Fibroblast of mammary gland (primary cell): ENCODE data around the gene LSR.

Experiments
- DNase-seq: peaks from one replicate; pipeline ENCODE4 v3.0.0-alpha.2; 2010; ENCODE audit warnings: low read depth
- H3K4me3 ChIP-seq: 2 replicates; pipeline ENCODE4 v1.5.1; 2011; ENCODE audit warnings: low read depth, mild to moderate bottlenecking, low read length, moderate library complexity; ENCODE audit not compliant: control insufficient read depth
- TF ChIP-seq, protein P1 (sequence below): conservative IDR thresholded peaks from 2 replicates; pipeline ENCODE4 v1.5.1; 2011; ENCODE audit warnings: low read depth, low read length, inconsistent platforms; ENCODE audit not compliant: control insufficient read depth, insufficient read depth

Gene LSR

DNA sequence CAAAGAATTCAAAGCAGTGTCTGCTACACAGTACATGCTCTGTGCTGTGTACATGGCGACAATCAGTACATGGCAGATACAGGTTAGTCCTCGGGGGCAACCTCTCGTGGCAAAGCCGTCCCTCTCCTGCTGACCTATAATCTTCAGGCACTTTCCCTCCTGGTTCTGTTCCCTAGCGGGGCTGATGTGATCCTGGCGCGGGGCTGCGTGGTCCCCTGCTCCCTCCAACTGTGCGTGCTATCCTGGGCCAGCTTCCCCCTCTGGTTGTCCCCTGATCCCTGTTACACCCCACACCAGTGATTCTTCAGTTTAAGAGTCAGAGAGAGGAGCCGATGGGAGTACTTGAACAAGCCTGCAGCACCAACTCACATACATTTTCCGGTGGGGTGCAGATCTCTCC lies 55.2 kb downstream of the LSR start:
- TF ChIP-seq, protein P1, sequence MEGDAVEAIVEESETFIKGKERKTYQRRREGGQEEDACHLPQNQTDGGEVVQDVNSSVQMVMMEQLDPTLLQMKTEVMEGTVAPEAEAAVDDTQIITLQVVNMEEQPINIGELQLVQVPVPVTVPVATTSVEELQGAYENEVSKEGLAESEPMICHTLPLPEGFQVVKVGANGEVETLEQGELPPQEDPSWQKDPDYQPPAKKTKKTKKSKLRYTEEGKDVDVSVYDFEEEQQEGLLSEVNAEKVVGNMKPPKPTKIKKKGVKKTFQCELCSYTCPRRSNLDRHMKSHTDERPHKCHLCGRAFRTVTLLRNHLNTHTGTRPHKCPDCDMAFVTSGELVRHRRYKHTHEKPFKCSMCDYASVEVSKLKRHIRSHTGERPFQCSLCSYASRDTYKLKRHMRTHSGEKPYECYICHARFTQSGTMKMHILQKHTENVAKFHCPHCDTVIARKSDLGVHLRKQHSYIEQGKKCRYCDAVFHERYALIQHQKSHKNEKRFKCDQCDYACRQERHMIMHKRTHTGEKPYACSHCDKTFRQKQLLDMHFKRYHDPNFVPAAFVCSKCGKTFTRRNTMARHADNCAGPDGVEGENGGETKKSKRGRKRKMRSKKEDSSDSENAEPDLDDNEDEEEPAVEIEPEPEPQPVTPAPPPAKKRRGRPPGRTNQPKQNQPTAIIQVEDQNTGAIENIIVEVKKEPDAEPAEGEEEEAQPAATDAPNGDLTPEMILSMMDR: no peak
- no peak for DNase-seq
- no peak overlapping the region for H3K4me3 ChIP-seq

DNA sequence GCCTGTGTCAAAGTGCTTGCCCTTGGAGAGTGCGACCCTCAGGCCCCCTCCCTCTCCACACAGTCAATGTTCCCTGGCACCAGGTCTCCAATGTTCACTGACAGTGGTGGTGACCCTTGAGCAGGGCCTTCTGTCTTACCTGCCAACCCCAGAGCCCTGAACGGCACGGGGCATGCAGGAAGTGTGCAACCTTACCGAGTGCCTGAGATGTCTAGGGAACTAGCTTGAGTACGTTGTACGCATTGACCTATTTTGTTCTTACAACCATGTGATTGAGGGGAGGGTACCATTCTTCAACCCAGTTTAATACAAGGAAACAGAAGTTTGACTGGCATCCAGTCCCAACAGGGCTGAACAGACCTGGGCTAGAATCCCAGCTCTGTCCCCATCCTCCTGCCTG lies 56.4 kb downstream of the LSR start:
- H3K4me3 ChIP-seq: no peak overlapping the region
- DNase-seq: no peak
- TF ChIP-seq, protein P1: no peak

DNA sequence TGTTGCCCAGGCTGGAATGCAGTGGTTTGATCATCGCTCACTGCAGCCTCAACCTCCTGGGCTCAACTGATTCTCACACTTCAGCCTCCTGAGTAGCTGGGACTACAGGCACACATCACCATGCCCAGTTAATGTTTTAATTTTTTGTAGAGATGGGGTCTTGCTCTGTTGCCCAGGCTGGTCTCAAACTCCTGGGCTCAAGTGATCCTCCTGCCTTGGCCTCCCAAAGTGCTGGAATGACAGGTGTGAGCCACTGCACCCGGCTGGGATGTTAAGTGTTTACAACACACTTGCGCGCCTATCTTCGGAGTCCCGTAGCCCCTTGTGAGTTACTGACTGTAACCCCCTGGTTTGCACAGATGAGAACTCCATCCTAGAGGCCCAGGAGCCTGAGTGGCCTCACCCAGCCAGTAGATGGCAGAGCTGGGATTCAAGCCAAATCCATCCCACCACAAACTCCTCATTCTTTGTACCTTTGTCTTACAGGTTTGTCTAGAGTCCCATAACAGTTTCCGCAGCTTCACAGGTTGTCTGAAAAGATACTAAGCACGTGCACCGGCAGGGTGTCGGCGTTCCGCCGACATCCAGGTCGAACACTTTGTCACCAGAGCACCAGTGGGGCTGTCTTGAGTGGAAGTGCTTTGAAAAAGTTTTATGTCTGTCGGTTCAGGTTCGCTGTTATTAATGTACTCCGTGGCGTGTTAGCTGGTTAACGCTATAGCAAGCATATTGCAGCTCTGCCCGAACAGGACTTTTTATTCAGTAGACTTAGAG lies 57.9 kb downstream of the LSR start:
- TF ChIP-seq, protein P1: no peak
- no peak for DNase-seq
- H3K4me3 ChIP-seq: no peak overlapping the region

DNA sequence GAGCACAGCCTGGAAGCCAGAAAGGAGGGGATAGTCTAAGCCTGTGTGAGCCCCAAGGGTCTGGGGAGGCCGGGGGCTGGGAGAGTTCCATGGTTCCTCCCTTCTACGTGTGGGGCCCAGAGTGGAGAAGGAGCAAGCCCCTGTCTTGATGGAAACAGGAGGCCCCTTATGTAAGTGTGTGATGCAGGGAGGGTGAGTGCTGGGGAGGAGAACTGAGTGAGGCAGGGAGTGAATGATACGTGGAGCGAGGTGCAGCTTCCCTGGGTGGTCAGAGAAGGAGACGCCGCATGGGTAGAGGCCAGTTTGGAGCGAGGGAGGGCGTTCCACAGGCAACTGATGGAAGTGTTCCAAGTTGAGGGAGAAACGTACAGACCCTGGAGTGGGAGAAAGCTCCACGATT lies 59.1 kb downstream of the LSR start:
- no peak overlapping the region for H3K4me3 ChIP-seq
- TF ChIP-seq, protein P1: no peak
- no peak for DNase-seq

DNA sequence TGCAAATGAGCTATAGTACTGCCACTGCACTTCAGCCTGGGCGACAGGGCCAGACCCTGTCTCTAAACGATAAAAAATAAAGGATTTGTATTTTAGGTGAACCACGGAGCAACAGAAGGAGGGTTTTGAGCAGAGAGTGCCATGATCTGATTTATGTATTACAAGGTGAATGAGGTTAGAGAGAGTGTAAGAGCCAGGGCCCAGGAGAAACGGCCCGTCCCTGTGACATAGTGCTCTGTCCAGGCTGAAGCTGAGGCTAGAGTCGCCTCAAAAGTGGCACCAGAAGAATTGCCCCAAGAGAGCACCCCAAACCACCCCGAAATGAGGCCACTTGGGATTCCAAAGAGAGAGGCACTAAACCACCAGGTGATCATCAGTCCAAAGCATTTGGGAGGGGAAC lies 60.1 kb downstream of the LSR start:
- no peak overlapping the region for H3K4me3 ChIP-seq
- DNase-seq: no peak
- TF ChIP-seq, protein P1: no peak

DNA sequence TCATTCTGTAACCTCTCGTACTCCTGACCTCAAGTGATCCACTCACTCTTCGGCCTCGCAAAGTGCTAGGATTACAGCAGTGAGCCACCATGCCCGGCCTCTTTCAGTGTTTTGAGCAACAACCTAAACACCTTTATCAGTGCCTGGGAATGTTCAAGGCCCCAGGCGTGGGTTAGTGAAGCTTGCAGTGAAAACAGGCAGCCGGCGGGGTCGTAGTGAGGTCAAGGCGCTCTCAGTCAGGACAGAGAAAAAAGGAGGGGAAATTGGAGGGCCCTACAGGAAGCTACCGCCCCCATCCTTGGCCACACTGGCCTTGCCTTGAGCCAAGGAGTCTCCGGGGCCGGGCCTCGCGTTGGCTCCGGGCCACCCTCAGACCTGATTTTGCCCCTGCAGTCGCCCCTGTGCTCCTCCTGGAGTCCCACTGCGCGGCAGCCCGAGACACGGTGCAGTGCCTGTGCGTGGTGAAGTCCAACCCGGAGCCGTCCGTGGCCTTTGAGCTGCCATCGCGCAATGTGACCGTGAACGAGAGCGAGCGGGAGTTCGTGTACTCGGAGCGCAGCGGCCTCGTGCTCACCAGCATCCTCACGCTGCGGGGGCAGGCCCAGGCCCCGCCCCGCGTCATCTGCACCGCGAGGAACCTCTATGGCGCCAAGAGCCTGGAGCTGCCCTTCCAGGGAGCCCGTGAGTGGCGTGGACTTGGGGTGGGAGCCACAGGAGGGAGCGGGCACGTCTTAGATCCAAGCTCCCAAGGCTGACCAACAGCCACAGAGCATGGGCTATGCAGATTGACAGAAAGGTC lies 60.9 kb downstream of the LSR start:
- TF ChIP-seq, protein P1: no peak
- DNase-seq: no peak
- H3K4me3 ChIP-seq: no peak overlapping the region
